Lung (tissue), 12 donors: Measurements from ENCODE around the gene EPS8. TPM values are rescaled to one million over a fixed set of nuclear protein-coding genes. Genes with fewer than 3 reads are reported as not detected.

Source experiments
- ATAC-seq: fragments of 200-7000 bp; cut with Tn5 transposase; one replicate; pipeline ENCODE4 v1.9.1; 2020; ENCODE audit warnings: moderate number of reproducible peaks; ENCODE audit not compliant: insufficient read depth, low FRiP score
- DNase-seq, 3 donors: peaks; one replicate each; pipeline ENCODE4 v3.0.0-alpha.2; 2013 to 2017
- H3K27ac ChIP-seq, 2 donors: one replicate each; pipeline ENCODE4 v1.5.1; 2013; ENCODE audit warnings: mild to moderate bottlenecking in 2 of 2, moderate library complexity in 2 of 2, control low read depth in 1 of 2, inconsistent platforms in 1 of 2, low read depth in 1 of 2, low read length in 1 of 2
- H3K27me3 ChIP-seq, 3 donors: one replicate each; pipeline ENCODE4 v1.5.1; 2013; ENCODE audit warnings: low read length in 2 of 3; ENCODE audit not compliant: control insufficient read depth in 3 of 3, insufficient read depth in 3 of 3
- H3K36me3 ChIP-seq, 4 donors: one replicate each; pipeline ENCODE4 v1.5.1; 2013; ENCODE audit warnings: low read length in 4 of 4, mild to moderate bottlenecking in 1 of 4, moderate library complexity in 1 of 4; ENCODE audit not compliant: control insufficient read depth in 4 of 4, insufficient read depth in 4 of 4
- H3K4me1 ChIP-seq, 5 donors: one replicate each; pipeline ENCODE4 v1.5.1; 2013; ENCODE audit warnings: low read length in 5 of 5, mild to moderate bottlenecking in 2 of 5, moderate library complexity in 1 of 5; ENCODE audit not compliant: control insufficient read depth in 5 of 5, insufficient read depth in 5 of 5
- H3K4me3 ChIP-seq: one replicate; pipeline ENCODE4 v1.5.1; 2013; ENCODE audit warnings: mild to moderate bottlenecking, control low read depth, moderate library complexity
- H3K9ac ChIP-seq, 2 donors: one replicate each; pipeline ENCODE4 v1.5.1; 2013; ENCODE audit warnings: low read length in 2 of 2, control low read depth in 1 of 2; ENCODE audit not compliant: insufficient read depth in 1 of 2
- H3K9me3 ChIP-seq, 4 donors: one replicate each; pipeline ENCODE4 v1.5.1; 2013; ENCODE audit warnings: low read length in 3 of 4, mild to moderate bottlenecking in 1 of 4, moderate library complexity in 1 of 4; ENCODE audit not compliant: control insufficient read depth in 4 of 4, insufficient read depth in 3 of 4
- WGBS, 2 donors: extraction: QIAGEN DNeasy Blood & Tissue Kit; methylation state at CpG; one replicate each; pipeline ENCODE4 v1.1.7; 2013; 5-methylcytosine and 5-hydroxymethylcytosine counted together
- polyA plus RNA-seq, 2 donors: library from polyadenylated mRNA; stranded (reverse); fragments of 200-250 nt; gene quantifications; one replicate each; pipeline ENCODE4 v1.2.1, GENCODE V29; 2013
- total RNA-seq, 2 donors: library from RNA; depleted of rRNA in 1 of 2; stranded (reverse); fragments of >200 nt in 1 of 2; gene quantifications; one replicate each; pipeline ENCODE4 v1.2.1, GENCODE V29; 2014 to 2021
- TF ChIP-seq, protein P1 (sequence below): IDR thresholded peaks from 2 replicates; pipeline ENCODE4 v1.5.1; 2012; ENCODE audit warnings: mild to moderate bottlenecking; ENCODE audit errors: control extremely low read depth, extremely low read depth
- donor health status: control.
- donor health status: control.
- donor health status: Bipolar disorder and iron deficiency.
- donor health status: healthy.
- donor health status: DM: yes; HTN: yes; CAD: no.

The EPS8 gene
- total and polyA plus RNA-seq, 4 donors, result 30.1 to 153 (median 48.9) TPM

DNA sequence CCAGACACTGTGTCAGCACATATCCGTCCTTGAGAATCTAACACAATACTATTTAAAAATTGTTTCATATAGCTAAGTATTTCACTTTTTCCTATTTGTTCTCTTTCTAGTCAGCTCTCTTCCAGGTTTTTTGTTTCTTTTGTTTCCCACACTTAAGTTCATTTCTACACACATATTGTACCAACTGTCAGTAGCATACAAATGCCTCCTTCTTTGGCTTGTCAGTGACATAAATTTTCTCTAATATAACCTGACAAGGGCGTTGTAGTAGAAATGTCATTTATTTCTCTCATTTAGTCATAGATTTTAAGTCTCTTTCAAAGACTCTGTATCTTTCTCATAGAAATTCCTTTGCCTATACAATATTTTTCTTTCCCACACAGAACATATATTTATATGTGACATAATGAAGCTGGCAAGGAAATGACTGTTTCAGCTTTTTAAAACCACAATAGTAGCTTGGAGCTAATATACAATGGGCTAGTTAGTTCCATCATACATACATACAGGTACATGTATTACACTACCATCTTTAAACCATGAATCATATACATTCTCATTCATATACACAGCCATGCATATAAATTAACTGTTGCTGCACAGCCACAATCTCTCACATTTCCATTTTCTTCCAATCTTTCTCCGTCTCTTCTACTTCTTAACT, 42.3 kb upstream of the EPS8 start:
- WGBS, 2 donors, result 93% methylated on average over 3 of the region's 3 CpGs
- Histone ChIP-seq H3K4me3 (no peak overlapping the region), H3K27ac (no peak overlapping the region), H3K9ac (no peak overlapping the region), H3K36me3 (no peaks in the 10 kb centered on the region), H3K27me3 (peaks cover 0 to 3% (median 2%) of the 10 kb centered on the region in 3 donors), H3K4me1 (no peaks in the 10 kb centered on the region), H3K9me3 (no peaks in the 10 kb centered on the region)
- DNase-seq (no peak), ATAC-seq (no peak)
- TF ChIP-seq, protein P1, sequence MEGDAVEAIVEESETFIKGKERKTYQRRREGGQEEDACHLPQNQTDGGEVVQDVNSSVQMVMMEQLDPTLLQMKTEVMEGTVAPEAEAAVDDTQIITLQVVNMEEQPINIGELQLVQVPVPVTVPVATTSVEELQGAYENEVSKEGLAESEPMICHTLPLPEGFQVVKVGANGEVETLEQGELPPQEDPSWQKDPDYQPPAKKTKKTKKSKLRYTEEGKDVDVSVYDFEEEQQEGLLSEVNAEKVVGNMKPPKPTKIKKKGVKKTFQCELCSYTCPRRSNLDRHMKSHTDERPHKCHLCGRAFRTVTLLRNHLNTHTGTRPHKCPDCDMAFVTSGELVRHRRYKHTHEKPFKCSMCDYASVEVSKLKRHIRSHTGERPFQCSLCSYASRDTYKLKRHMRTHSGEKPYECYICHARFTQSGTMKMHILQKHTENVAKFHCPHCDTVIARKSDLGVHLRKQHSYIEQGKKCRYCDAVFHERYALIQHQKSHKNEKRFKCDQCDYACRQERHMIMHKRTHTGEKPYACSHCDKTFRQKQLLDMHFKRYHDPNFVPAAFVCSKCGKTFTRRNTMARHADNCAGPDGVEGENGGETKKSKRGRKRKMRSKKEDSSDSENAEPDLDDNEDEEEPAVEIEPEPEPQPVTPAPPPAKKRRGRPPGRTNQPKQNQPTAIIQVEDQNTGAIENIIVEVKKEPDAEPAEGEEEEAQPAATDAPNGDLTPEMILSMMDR, result no peak

DNA sequence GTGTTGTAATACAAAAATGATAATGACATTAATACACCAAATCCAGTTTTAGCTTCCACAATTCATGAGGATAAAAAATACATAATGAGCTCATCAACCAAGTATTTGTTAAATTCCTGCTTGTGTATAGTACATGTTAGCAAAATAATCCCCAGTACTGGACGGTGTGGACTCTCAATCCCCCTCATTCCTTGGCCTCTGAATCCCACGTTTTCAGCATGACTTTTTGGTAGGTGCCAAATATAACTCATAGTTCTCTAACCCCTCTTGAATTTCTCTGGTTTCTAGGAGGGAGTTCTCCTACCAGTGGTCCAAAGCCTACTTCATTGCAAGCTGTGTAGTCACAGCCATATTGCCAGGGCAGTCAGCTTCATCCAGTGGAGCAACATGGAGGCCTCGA, 41.4 kb upstream of the EPS8 start:
- no peaks in the 10 kb centered on the region for H3K4me1 ChIP-seq
- 76 to 77% methylated on average over 3 of the region's 3 CpGs for WGBS, 2 donors
- no peaks in the 10 kb centered on the region for H3K9me3 ChIP-seq
- ATAC-seq (no peak), DNase-seq (no peak)
- TF ChIP-seq, protein P1, result no peak
- H3K27ac ChIP-seq, result no peak overlapping the region
- H3K27me3 ChIP-seq, result peaks cover 0 to 3% (median 2%) of the 10 kb centered on the region in 3 donors
- no peaks in the 10 kb centered on the region for H3K36me3 ChIP-seq
- no peak overlapping the region for H3K9ac ChIP-seq
- H3K4me3 ChIP-seq, result no peak overlapping the region

DNA sequence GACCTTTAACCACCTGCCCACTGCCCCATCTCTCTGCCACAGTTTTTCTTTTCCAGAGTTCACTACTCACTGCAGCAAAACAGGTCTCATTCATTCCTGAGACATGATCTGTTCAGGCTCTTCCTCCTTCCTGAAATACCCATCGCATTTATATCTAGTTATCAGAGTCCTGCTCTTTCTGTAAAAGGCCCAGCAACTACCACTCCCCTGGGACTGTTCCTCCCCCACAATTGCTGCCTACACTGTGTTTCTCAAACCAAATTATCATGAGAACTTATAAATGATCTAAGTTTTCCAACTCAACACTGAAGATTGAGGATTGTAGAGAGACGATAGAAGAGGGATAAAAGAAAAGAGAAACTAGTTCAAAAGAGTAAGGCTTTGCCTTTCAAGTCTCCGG, 40.8 kb upstream of the EPS8 start:
- TF ChIP-seq, protein P1, result no peak
- no peaks in the 10 kb centered on the region for H3K9me3 ChIP-seq
- DNase-seq, result no peak
- no peak overlapping the region for H3K9ac ChIP-seq
- H3K27me3 ChIP-seq, result peaks cover 0 to 3% (median 2%) of the 10 kb centered on the region in 3 donors
- 80 to 88% methylated on average over 3 of the region's 3 CpGs for WGBS, 2 donors
- no peak overlapping the region for H3K27ac ChIP-seq
- H3K4me3 ChIP-seq, result no peak overlapping the region
- ATAC-seq, result no peak
- H3K36me3 ChIP-seq, result no peaks in the 10 kb centered on the region
- H3K4me1 ChIP-seq, result no peaks in the 10 kb centered on the region

DNA sequence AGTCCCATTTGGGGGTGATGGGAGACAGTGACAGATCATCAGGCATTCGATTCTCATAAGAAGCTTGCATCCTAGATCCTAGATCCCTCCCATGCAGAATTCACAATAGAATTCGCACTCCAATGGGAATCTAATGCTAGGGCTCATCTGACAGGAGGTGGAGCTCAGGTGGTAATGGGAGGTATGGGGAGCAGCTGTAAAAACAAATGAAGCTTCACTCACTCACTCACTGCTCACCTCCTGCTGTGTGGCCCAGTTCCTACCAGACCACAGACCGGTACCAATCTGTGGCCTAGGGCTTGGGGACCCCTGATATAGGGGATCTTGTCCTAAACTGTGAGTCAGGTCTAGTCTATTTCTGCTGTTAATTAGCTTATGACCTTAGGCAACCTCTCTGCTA, 40.1 kb upstream of the EPS8 start:
- H3K9ac ChIP-seq, result no peak overlapping the region
- H3K36me3 ChIP-seq, result no peaks in the 10 kb centered on the region
- H3K27me3 ChIP-seq, result peaks cover 0 to 3% (median 2%) of the 10 kb centered on the region in 3 donors
- TF ChIP-seq, protein P1, result no peak
- no peaks in the 10 kb centered on the region for H3K9me3 ChIP-seq
- no peak overlapping the region for H3K4me3 ChIP-seq
- H3K27ac ChIP-seq, result no peak overlapping the region
- ATAC-seq, result no peak
- DNase-seq, result no peak
- no peaks in the 10 kb centered on the region for H3K4me1 ChIP-seq
- 89 to 95% methylated on average over 3 of the region's 3 CpGs for WGBS, 2 donors
